T-cell (primary cell): ENCODE measurements around the gene PRC1. TPM values are rescaled to one million over a fixed set of nuclear protein-coding genes. Genes with fewer than 3 reads are reported as not detected.
A peak's percentile ranks its signal among the peaks of the same experiment; 100 is the strongest.
"Not testable (repeated sequence)": the region's sequence is repeated elsewhere in the genome, so short reads cannot be mapped to it uniquely, and the experiment has no call there.

Experiments
- ATAC-seq, 4 experiments: fragments of 200-7000 bp in 3 of 4; fragments of 150-1000 bp in 1 of 4; cut with Tn5 transposase; replicated peaks in 1 of 4; 1 replicate in 3 of 4; 2 replicates in 1 of 4; pipeline ENCODE4 v1.10.0; 2021; ENCODE audit warnings: moderate library complexity in 3 of 4, mild to moderate bottlenecking in 2 of 4, moderate number of reproducible peaks in 1 of 4
- CTCF ChIA-PET, 2 donors: fragments of 300-600 bp; sonication (Branson Sonifier 250); formaldehyde crosslinking; loops; one replicate each; lab custom pipeline; 2022; ENCODE audit warnings: antibody characterized with exemption in 2 of 2; lab: Charles Lee
- POLR2A ChIA-PET, 2 donors: fragments of 300-600 bp; sonication (Branson Sonifier 250); formaldehyde crosslinking; loops; one replicate each; lab custom pipeline; 2022; ENCODE audit warnings: antibody characterized with exemption in 2 of 2; lab: Charles Lee
- DNase-seq, 35 experiments: peaks; one replicate each; pipeline versions ENCODE4 v3.0.0 to v3.0.0-alpha.2; 2013 to 2023
- H3K27ac ChIP-seq: one replicate; pipeline ENCODE4 v1.5.1; 2013; ENCODE audit warnings: low read length
- H3K27me3 ChIP-seq, 2 experiments: replicated peaks in 1 of 2; 1 replicate in 1 of 2; 2 replicates in 1 of 2; pipeline versions ENCODE4 v1.6.1 to v1.7.0; 2013; ENCODE audit warnings: low read length in 1 of 2, mixed read lengths in 1 of 2; ENCODE audit not compliant: control insufficient read depth in 2 of 2, insufficient read depth in 2 of 2; ENCODE audit errors: extremely low read depth in 1 of 2
- H3K36me3 ChIP-seq, 2 donors: 1 replicate in 1 of 2; 2 replicates in 1 of 2; pipeline versions ENCODE4 v1.6.1 to v1.7.0; 2013; ENCODE audit warnings: low read length in 1 of 2; ENCODE audit not compliant: control insufficient read depth in 2 of 2, insufficient read depth in 1 of 2; ENCODE audit errors: extremely low read depth in 1 of 2
- H3K4me1 ChIP-seq, 2 experiments: 1 replicate in 1 of 2; 2 replicates in 1 of 2; pipeline versions ENCODE4 v1.6.1 to v1.7.0; 2013; ENCODE audit warnings: low read length in 2 of 2, mixed read lengths in 1 of 2; ENCODE audit not compliant: insufficient read depth in 2 of 2, control insufficient read depth in 1 of 2; ENCODE audit errors: extremely low read depth in 1 of 2
- H3K4me3 ChIP-seq, 2 donors: 1 replicate in 1 of 2; 2 replicates in 1 of 2; pipeline versions ENCODE4 v1.5.1 to v1.7.0; 2013; ENCODE audit warnings: mild to moderate bottlenecking in 2 of 2, low read length in 1 of 2, moderate library complexity in 1 of 2; ENCODE audit not compliant: control insufficient read depth in 1 of 2; ENCODE audit errors: extremely low read depth in 1 of 2
- H3K9me3 ChIP-seq: 2 replicates; pipeline ENCODE4 v1.7.0; 2013
- H3K27ac Mint-ChIP-seq, 2 donors: one replicate each; pipeline ENCODE4 v1.8.0; 2020 to 2021; ENCODE audit warnings: mild to moderate bottlenecking in 2 of 2, mixed read lengths in 2 of 2
- H3K27me3 Mint-ChIP-seq, 2 donors: one replicate each; pipeline ENCODE4 v1.8.0; 2021 to 2022; ENCODE audit warnings: mixed read lengths in 2 of 2
- H3K36me3 Mint-ChIP-seq: one replicate; pipeline ENCODE4 v1.8.0; 2021; ENCODE audit warnings: mixed read lengths
- H3K4me1 Mint-ChIP-seq, 3 donors: one replicate each; pipeline ENCODE4 v1.8.0; 2020 to 2022; ENCODE audit warnings: mixed read lengths in 3 of 3, mild to moderate bottlenecking in 1 of 3
- H3K4me3 Mint-ChIP-seq, 3 donors: one replicate each; pipeline ENCODE4 v1.8.0; 2020 to 2022; ENCODE audit warnings: mild to moderate bottlenecking in 3 of 3, mixed read lengths in 3 of 3, moderate library complexity in 3 of 3
- H3K9me3 Mint-ChIP-seq, 3 donors: one replicate each; pipeline ENCODE4 v1.8.0; 2020 to 2022; ENCODE audit warnings: mixed read lengths in 3 of 3
- WGBS: methylation state at CpG from one replicate; pipeline ENCODE4 v1.1.5; 2013; ENCODE audit warnings: missing lambda C conversion rate; ENCODE audit not compliant: insufficient coverage; 5-methylcytosine and 5-hydroxymethylcytosine counted together
- total RNA-seq, 35 experiments: library from RNA in 6 of 35; stranded (reverse) in 6 of 35; fragments of 120-200 nt in 1 of 35; gene quantifications; one replicate each; pipeline versions ENCODE4 v1.2.1 to v1.2.4 and lab custom pipeline; 2013 to 2026

PRC1 gene
- total RNA-seq, 5 donors from 2014 or later (not counting 1 experiment from before 2014, with no cell fraction given), result 4.7 to 25.9 (median 6.8) TPM

- Mint-ChIP-seq H3K9me3 (no peaks in the 10 kb centered on the region), H3K27ac (peak overlapping the region; percentile 5 to 25), H3K4me1 (peaks cover 40 to 52% (median 48%) of the 10 kb centered on the region in 3 donors), H3K4me3 (no peak overlapping the region), H3K36me3 (peaks cover 23% of the 10 kb centered on the region), H3K27me3 (no peaks in the 10 kb centered on the region)
- H3K36me3 ChIP-seq, result peaks cover 6 to 22% of the 10 kb centered on the region in 2 donors
- DNase-seq (no peak), ATAC-seq (no peak)
- CTCF ChIA-PET, result interaction anchor here in 1 of 2 donors (0.7 kb wide), 1 partner anchor 222 kb away, joined by 3 read pairs; no protein-coding TSS in a partner anchor
- peaks cover 6 to 26% of the 10 kb centered on the region in 2 experiments for H3K4me1 ChIP-seq
- H3K9me3 ChIP-seq, result no peaks in the 10 kb centered on the region
- POLR2A ChIA-PET, result no interaction called here
- no peak overlapping the region for H3K27ac ChIP-seq
- WGBS, result 67% methylated on average over 1 of the region's 3 CpGs
- no peak overlapping the region for H3K4me3 ChIP-seq
- no peaks in the 10 kb centered on the region for H3K27me3 ChIP-seq
Observed at GRCh38 chr15:91018158-91018557, 23.8 kb upstream of the PRC1 start.

DNA sequence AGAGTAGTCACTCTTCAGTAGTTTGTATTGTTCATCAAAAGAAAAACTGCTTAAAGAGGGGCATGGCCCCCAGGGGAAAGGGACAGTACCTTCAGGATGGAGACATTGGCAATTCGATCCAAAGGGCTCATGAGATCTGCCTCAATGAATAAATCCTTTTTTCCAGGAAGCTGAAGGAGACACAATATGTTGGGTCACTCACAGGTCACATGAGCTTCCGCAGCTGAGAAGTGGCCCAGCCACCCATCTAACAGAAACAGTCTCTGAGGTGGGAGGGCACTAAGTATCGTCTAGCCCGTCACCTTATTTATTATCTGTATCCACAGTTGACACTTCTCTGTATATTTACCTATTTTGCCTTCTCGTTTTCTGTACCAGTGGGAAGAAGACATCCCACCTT, 23.4 kb upstream of the PRC1 start:
- H3K36me3 Mint-ChIP-seq, result peaks cover 28% of the 10 kb centered on the region
- ATAC-seq, result no peak
- DNase-seq, result no peak
- H3K27me3 Mint-ChIP-seq, result no peaks in the 10 kb centered on the region
- Histone ChIP-seq H3K4me1 (peaks cover 6 to 24% of the 10 kb centered on the region in 2 experiments), H3K27ac (no peak overlapping the region), H3K27me3 (no peaks in the 10 kb centered on the region), H3K9me3 (no peaks in the 10 kb centered on the region), H3K36me3 (peaks cover 6 to 27% of the 10 kb centered on the region in 2 donors), H3K4me3 (no peak overlapping the region)
- WGBS, result 87% methylated on average over 4 of the region's 5 CpGs
- no peak overlapping the region for H3K27ac Mint-ChIP-seq
- POLR2A ChIA-PET, result no interaction called here
- CTCF ChIA-PET, result interaction anchor here in 1 of 2 donors (0.6 kb wide), 1 partner anchor 9 kb away, joined by 3 read pairs; no protein-coding TSS in a partner anchor
- peaks cover 36 to 48% (median 43%) of the 10 kb centered on the region in 3 donors for H3K4me1 Mint-ChIP-seq
- H3K4me3 Mint-ChIP-seq, result no peak overlapping the region
- H3K9me3 Mint-ChIP-seq, result no peaks in the 10 kb centered on the region

- H3K4me3 ChIP-seq, H3K27ac ChIP-seq, H3K4me3 Mint-ChIP-seq, H3K27me3 Mint-ChIP-seq, H3K9me3 ChIP-seq, ATAC-seq, CTCF ChIA-PET, H3K27ac Mint-ChIP-seq, H3K27me3 ChIP-seq, POLR2A ChIA-PET, DNase-seq, H3K4me1 ChIP-seq, H3K9me3 Mint-ChIP-seq: not testable (repeated sequence)
- Mint-ChIP-seq H3K36me3 (peaks cover 51% of the 10 kb centered on the region), H3K4me1 (peaks cover 12 to 16% (median 13%) of the 10 kb centered on the region in 3 donors)
- WGBS, result 97% methylated on average over 5 of the region's 10 CpGs
- H3K36me3 ChIP-seq, result peaks cover 13 to 54% of the 10 kb centered on the region in 2 donors
Observed at GRCh38 chr15:91013701-91014100, 19.4 kb upstream of the PRC1 start.

DNA sequence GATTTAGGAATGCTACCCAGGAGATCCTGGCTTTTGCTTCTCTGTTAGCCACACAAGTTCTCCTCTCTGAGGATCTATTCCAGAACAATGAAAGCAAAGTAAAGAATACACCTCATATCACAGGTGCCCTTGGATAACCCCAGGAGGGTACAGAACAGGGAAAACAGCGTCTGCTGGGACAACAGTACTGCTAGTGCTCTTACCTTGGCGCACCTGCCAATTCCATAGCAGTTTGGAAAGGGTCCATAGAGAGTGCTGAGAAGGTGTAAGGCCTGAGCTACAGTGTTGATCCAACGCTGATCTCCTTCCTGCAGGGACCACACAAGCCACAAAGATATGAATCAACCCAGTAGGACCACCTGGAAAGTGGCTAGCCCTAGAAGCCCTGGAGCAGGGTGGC, 12.9 kb upstream of the PRC1 start:
- H3K27me3 ChIP-seq, result no peaks in the 10 kb centered on the region
- H3K4me1 ChIP-seq, result no peaks in the 10 kb centered on the region
- H3K27ac ChIP-seq, result no peak overlapping the region
- H3K4me3 Mint-ChIP-seq, result no peak overlapping the region
- no peaks in the 10 kb centered on the region for H3K27me3 Mint-ChIP-seq
- peaks cover 17 to 71% of the 10 kb centered on the region in 2 donors for H3K36me3 ChIP-seq
- H3K9me3 Mint-ChIP-seq, result no peaks in the 10 kb centered on the region
- no peak overlapping the region for H3K27ac Mint-ChIP-seq
- CTCF ChIA-PET, result interaction anchor here in 1 of 2 donors (0.5 kb wide), 1 partner anchor 26 kb away, joined by 3 read pairs; no protein-coding TSS in a partner anchor
- peaks cover 55% of the 10 kb centered on the region for H3K36me3 Mint-ChIP-seq
- DNase-seq (no peak), ATAC-seq (no peak)
- no peak overlapping the region for H3K4me3 ChIP-seq
- WGBS, result no CpG with 5 or more reads among the region's 3 CpGs
- no peaks in the 10 kb centered on the region for H3K9me3 ChIP-seq
- no peaks in the 10 kb centered on the region for H3K4me1 Mint-ChIP-seq
- POLR2A ChIA-PET, result no interaction called here

DNA sequence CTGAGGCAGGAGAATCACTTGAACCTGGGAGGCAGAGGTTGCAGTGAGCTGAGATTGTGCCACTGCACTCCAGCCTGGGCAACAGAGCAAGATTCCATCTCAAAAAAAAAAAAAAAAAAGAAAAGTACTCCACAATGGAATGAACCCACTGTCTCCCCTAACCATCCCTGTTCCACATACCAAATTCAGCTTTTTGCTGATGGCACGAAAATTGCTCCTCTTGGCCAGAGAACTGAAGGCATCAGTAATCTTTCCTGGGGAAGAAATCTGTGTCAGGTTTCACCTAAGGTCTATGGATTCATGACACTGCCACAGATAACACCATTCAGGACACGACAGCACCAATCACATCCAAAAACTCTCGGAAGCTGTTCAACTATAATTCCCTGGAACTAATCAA, 6.9 kb upstream of the PRC1 start:
- Histone ChIP-seq H3K27me3 (no peaks in the 10 kb centered on the region), H3K9me3 (no peaks in the 10 kb centered on the region), H3K4me1 (no peaks in the 10 kb centered on the region), H3K36me3 (peaks cover 11 to 65% of the 10 kb centered on the region in 2 donors), H3K4me3 (no peak overlapping the region), H3K27ac (no peak overlapping the region)
- ATAC-seq (no peak), DNase-seq (no peak)
- Mint-ChIP-seq H3K9me3 (no peaks in the 10 kb centered on the region), H3K36me3 (peaks cover 55% of the 10 kb centered on the region), H3K4me3 (no peak overlapping the region), H3K27me3 (no peaks in the 10 kb centered on the region), H3K27ac (no peak overlapping the region), H3K4me1 (no peaks in the 10 kb centered on the region)
- ChIA-PET CTCF (interaction anchor here in 1 of 2 donors (0.6 kb wide), 1 partner anchor 520 kb away, joined by 3 read pairs; no protein-coding TSS in a partner anchor), POLR2A (no interaction called here)
- 100% methylated on average over 1 of the region's 3 CpGs for WGBS

- CTCF ChIA-PET, result no interaction called here
- no peak for DNase-seq
- no peak for ATAC-seq
- POLR2A ChIA-PET, result no interaction called here
- H3K4me3 ChIP-seq, result no peak overlapping the region
- peak overlapping the region in 1 of 2 donors; percentile 22 for H3K27ac Mint-ChIP-seq
- no peaks in the 10 kb centered on the region for H3K27me3 Mint-ChIP-seq
- no peaks in the 10 kb centered on the region for H3K9me3 ChIP-seq
- H3K4me1 ChIP-seq, result peaks cover 3 to 7% of the 10 kb centered on the region in 2 experiments
- peaks cover 0 to 48% of the 10 kb centered on the region in 2 donors for H3K36me3 ChIP-seq
- WGBS, result 88% methylated on average over 6 of the region's 8 CpGs
- H3K4me1 Mint-ChIP-seq, result peaks cover 10 to 13% (median 11%) of the 10 kb centered on the region in 3 donors
- H3K27me3 ChIP-seq, result no peaks in the 10 kb centered on the region
- H3K36me3 Mint-ChIP-seq, result peaks cover 39% of the 10 kb centered on the region
- H3K27ac ChIP-seq, result no peak overlapping the region
- H3K9me3 Mint-ChIP-seq, result no peaks in the 10 kb centered on the region
- no peak overlapping the region for H3K4me3 Mint-ChIP-seq
Observed at GRCh38 chr15:90998737-90999136, 4.4 kb upstream of the PRC1 start.
